ENCODE results near the gene PUS7.

DNA sequence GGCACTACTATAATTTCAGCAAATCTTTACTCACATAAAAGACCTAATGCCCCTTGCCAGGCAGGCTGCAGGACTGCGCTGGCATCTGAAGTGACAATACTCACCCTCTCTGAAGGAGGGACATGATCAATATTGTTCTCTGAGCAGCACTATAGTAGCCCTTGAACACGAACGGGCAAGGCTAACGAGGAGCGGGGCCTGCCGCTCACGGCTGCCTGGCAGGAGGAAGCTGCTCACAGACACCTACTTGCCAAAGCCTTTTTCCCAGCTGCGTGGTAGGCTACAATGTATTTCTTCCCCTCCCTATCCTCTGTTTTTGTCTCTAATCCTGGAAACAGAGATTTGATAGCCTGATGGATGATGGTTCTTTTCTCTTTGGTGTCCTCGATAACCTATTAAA is 19.9 kb downstream of the PUS7 start:
- TF ChIP-seq POLR2A (IDR thresholded peaks at IDR 0.05): no peak
- TF ChIP-seq, protein P1, sequence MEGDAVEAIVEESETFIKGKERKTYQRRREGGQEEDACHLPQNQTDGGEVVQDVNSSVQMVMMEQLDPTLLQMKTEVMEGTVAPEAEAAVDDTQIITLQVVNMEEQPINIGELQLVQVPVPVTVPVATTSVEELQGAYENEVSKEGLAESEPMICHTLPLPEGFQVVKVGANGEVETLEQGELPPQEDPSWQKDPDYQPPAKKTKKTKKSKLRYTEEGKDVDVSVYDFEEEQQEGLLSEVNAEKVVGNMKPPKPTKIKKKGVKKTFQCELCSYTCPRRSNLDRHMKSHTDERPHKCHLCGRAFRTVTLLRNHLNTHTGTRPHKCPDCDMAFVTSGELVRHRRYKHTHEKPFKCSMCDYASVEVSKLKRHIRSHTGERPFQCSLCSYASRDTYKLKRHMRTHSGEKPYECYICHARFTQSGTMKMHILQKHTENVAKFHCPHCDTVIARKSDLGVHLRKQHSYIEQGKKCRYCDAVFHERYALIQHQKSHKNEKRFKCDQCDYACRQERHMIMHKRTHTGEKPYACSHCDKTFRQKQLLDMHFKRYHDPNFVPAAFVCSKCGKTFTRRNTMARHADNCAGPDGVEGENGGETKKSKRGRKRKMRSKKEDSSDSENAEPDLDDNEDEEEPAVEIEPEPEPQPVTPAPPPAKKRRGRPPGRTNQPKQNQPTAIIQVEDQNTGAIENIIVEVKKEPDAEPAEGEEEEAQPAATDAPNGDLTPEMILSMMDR (IDR thresholded peaks at IDR 0.05): no peak
- no peak for TF ChIP-seq EP300 (IDR thresholded peaks at IDR 0.05)

Measured in upper lobe of left lung (tissue), 4 donors.